Tibial nerve (tissue), 4 donors: Measurements from ENCODE around the gene GABRD. TPM values are rescaled to one million over a fixed set of nuclear protein-coding genes. Genes with fewer than 3 reads are reported as not detected.

Source experiments
- DNase-seq, 2 donors: peaks; one replicate each; pipeline ENCODE4 v3.0.0-alpha.2; 2019; ENCODE audit warnings: low spot score in 2 of 2
- H3K27ac ChIP-seq, 4 donors: fragments of 200-600 bp; sonication (generic) in 3 of 4; one replicate each; pipeline ENCODE4 v1.5.1; 2017 to 2019; ENCODE audit warnings: mild to moderate bottlenecking in 1 of 4
- H3K27me3 ChIP-seq, 2 donors: fragments of 200-600 bp; sonication (generic) in 1 of 2; one replicate each; pipeline versions ENCODE4 v1.5.1 to v1.6.0; 2017 to 2019
- H3K36me3 ChIP-seq, 3 donors: fragments of 200-600 bp; sonication (generic); one replicate each; pipeline ENCODE4 v1.5.1; 2018 to 2019
- H3K4me1 ChIP-seq, 4 donors: fragments of 200-600 bp; sonication (generic) in 3 of 4; one replicate each; pipeline ENCODE4 v1.5.1; 2017 to 2019
- H3K4me3 ChIP-seq, 4 donors: fragments of 200-600 bp; sonication (generic) in 3 of 4; one replicate each; pipeline ENCODE4 v1.5.1; 2017 to 2019; ENCODE audit warnings: mild to moderate bottlenecking in 1 of 4, moderate library complexity in 1 of 4
- H3K9me3 ChIP-seq, 4 donors: fragments of 200-600 bp; sonication (generic) in 3 of 4; one replicate each; pipeline ENCODE4 v1.5.1; 2017 to 2019
- CTCF ChIP-seq, 5 experiments: fragments of 200-600 bp in 3 of 5; fragments of 450-650 bp in 2 of 5; sonication (generic) in 3 of 5; IDR thresholded peaks; one replicate each; pipeline ENCODE4 v1.5.1; 2016 to 2019; ENCODE audit warnings: antibody characterized with exemption in 5 of 5, mild to moderate bottlenecking in 3 of 5, moderate library complexity in 2 of 5
- EP300 ChIP-seq, 2 donors: sonication (generic); formaldehyde crosslinking; IDR thresholded peaks; one replicate each; pipeline ENCODE4 v1.6.1; 2017; ENCODE audit warnings: antibody characterized with exemption in 2 of 2, mild to moderate bottlenecking in 1 of 2
- POLR2A ChIP-seq, 2 donors: fragments of 450-650 bp; IDR thresholded peaks; one replicate each; pipeline ENCODE4 v1.6.1; 2017; ENCODE audit warnings: antibody characterized with exemption in 2 of 2, mild to moderate bottlenecking in 2 of 2, moderate library complexity in 2 of 2
- WGBS, 2 donors: methylation state at CpG; one replicate each; pipeline ENCODE4 v1.1.5; 2018; 5-methylcytosine and 5-hydroxymethylcytosine counted together
- total RNA-seq, 4 donors: library from RNA; depleted of rRNA; stranded (reverse); fragments of >200 nt; gene quantifications; one replicate each; pipeline ENCODE4 v1.1.0, GENCODE V29; 2016

GABRD gene
- total RNA-seq, 4 donors from 2014 or later: 1.0 TPM; not detected in 3

- TF ChIP-seq CTCF (IDR thresholded peaks at IDR 0.05): no peak
- Histone ChIP-seq H3K27ac (no peak overlapping the region), H3K9me3 (no peaks in the 10 kb centered on the region), H3K4me1 (peaks cover 0 to 19% (median 5%) of the 10 kb centered on the region in 4 donors), H3K27me3 (peaks cover 4 to 62% of the 10 kb centered on the region in 2 donors), H3K36me3 (no peaks in the 10 kb centered on the region), H3K4me3 (no peak overlapping the region)
- 53 to 56% methylated on average over 14 to 16 of the region's 16 CpGs for WGBS, 2 donors
- no peak for DNase-seq
These were observed 33.0 kb downstream of the GABRD start for GRCh38 chr1:2052054-2052679.

DNA sequence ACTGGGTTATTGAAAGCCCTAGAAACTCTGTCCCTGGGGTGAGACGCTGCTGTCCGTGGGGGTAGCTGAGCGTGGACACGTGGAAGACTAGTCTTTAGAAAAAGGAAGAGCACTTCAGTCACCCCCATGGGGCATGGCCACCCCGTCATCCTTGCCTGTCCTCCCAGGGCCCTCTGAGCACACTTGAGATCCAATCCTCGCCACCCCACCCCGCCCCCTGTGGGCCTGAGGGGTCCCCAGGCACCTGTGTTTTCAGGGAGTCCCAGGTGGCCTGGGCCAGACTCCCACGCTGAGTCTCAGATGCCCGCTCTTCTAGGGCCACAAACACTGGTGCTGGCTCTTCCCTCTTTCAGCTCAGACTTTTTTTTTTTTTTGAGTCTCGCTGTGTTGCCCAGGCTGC lies 33.6 kb downstream of the GABRD start:
- 81 to 84% methylated on average over 9 to 10 of the region's 10 CpGs for WGBS, 2 donors
- no peaks in the 10 kb centered on the region for H3K36me3 ChIP-seq
- no peak for DNase-seq
- H3K4me1 ChIP-seq: peaks cover 0 to 19% (median 5%) of the 10 kb centered on the region in 4 donors
- H3K4me3 ChIP-seq: no peak overlapping the region
- no peaks in the 10 kb centered on the region for H3K9me3 ChIP-seq
- H3K27ac ChIP-seq: no peak overlapping the region
- peaks cover 4 to 56% of the 10 kb centered on the region in 2 donors for H3K27me3 ChIP-seq
- TF ChIP-seq POLR2A (IDR thresholded peaks at IDR 0.05) (no peak), CTCF (IDR thresholded peaks at IDR 0.05) (no peak), EP300 (IDR thresholded peaks at IDR 0.05) (no peak)

- no peaks in the 10 kb centered on the region for H3K36me3 ChIP-seq
- TF ChIP-seq EP300 (IDR thresholded peaks at IDR 0.05) (no peak), CTCF (IDR thresholded peaks at IDR 0.05) (no peak), POLR2A (IDR thresholded peaks at IDR 0.05) (no peak)
- H3K4me1 ChIP-seq: peaks cover 0 to 19% (median 5%) of the 10 kb centered on the region in 4 donors
- H3K9me3 ChIP-seq: no peaks in the 10 kb centered on the region
- H3K27me3 ChIP-seq: peaks cover 3 to 52% of the 10 kb centered on the region in 2 donors
- H3K27ac ChIP-seq: no peak overlapping the region
- WGBS, 2 donors: 77 to 79% methylated on average over 13 to 14 of the region's 17 CpGs
- DNase-seq: no peak
- H3K4me3 ChIP-seq: no peak overlapping the region
These were observed 34.1 kb downstream of the GABRD start for GRCh38 chr1:2053217-2053616.

GRCh38 chr1:2053784-2054376 lies 34.7 kb downstream of the GABRD start:
- no peak for TF ChIP-seq POLR2A (IDR thresholded peaks at IDR 0.05)
- TF ChIP-seq EP300 (IDR thresholded peaks at IDR 0.05): no peak
- no peak for TF ChIP-seq CTCF (IDR thresholded peaks at IDR 0.05)
- DNase-seq: no peak
- H3K9me3 ChIP-seq: no peaks in the 10 kb centered on the region
- no peak overlapping the region for H3K27ac ChIP-seq
- peaks cover 0 to 45% of the 10 kb centered on the region in 2 donors for H3K27me3 ChIP-seq
- peaks cover 0 to 19% (median 5%) of the 10 kb centered on the region in 4 donors for H3K4me1 ChIP-seq
- no peaks in the 10 kb centered on the region for H3K36me3 ChIP-seq
- 86 to 89% methylated on average over 11 to 12 of the region's 12 CpGs for WGBS, 2 donors
- H3K4me3 ChIP-seq: no peak overlapping the region

GRCh38 chr1:2054560-2054959 lies 35.4 kb downstream of the GABRD start:
- no peak for DNase-seq
- Histone ChIP-seq H3K4me3 (no peak overlapping the region), H3K27ac (no peak overlapping the region), H3K4me1 (peaks cover 0 to 15% (median 2%) of the 10 kb centered on the region in 4 donors), H3K36me3 (no peaks in the 10 kb centered on the region), H3K27me3 (peaks cover 0 to 38% of the 10 kb centered on the region in 2 donors), H3K9me3 (no peaks in the 10 kb centered on the region)
- WGBS, 2 donors: 80 to 84% methylated on average over 22 of the region's 22 CpGs
- no peak for TF ChIP-seq POLR2A (IDR thresholded peaks at IDR 0.05)
- no peak for TF ChIP-seq EP300 (IDR thresholded peaks at IDR 0.05)
- TF ChIP-seq CTCF (IDR thresholded peaks at IDR 0.05): no peak
